HG02759 (cell line): ENCODE data around the gene DGKI.

Experiments
- ATAC-seq: cut with Tn5 transposase; IDR thresholded peaks from one replicate; pipeline ENCODE4 v1.9.1; 2021; ENCODE audit warnings: mild to moderate bottlenecking, moderate library complexity; ENCODE audit not compliant: unreplicated experiment

DGKI gene

GRCh38 chr7:137791930-137792329 lies 54.8 kb downstream of the DGKI start:
- no peak for ATAC-seq

- ATAC-seq = no peak
Observed at GRCh38 chr7:137790828-137791227, 55.9 kb downstream of the DGKI start.

- ATAC-seq = no peak
Observed at GRCh38 chr7:137789215-137789882, 57.4 kb downstream of the DGKI start.

- ATAC-seq = no peak
Observed at GRCh38 chr7:137787301-137787976, 59.3 kb downstream of the DGKI start.

- ATAC-seq = no peak
Observed at GRCh38 chr7:137778511-137778910, 68.3 kb downstream of the DGKI start.

DNA sequence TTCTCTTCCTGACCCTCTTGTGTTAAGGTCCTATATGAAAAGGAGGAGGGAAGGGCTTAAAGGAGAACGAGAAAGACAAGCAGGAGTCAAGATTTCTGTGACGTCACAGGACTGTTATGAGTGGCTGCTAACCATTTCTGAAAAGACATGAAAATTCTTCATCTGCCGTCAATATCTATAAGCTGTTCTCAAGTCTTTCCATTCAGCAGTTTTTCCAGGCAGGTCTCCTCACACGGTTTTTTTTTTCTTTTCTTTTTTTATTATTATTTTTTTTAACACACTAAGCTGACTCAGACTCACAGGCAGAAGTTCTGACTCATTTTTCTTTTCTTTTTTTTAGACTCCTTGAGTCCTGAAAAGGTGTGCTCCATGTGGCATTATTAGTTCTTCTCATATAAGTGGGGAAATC lies 72.0 kb downstream of the DGKI start:
- no peak for ATAC-seq

DNA sequence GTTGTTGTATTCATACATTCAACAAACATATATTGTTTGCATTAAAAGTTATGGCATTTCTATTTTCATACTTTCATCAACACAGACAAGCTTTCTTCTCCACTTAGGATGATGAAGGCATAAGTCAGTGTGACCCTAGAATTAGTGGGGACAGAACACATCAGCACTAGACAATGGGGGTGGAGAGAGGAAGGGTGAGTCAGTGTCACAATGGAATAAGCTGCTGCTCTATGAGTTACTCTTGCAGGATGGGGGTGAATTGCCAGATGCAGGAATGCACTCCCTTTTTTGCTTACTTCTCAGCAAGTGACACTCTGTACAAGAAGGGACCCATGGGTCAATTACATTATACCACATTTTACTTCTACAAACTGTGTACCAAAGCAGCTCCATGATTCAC lies 74.0 kb downstream of the DGKI start:
- no peak for ATAC-seq

- ATAC-seq = no peak
Observed at GRCh38 chr7:137772316-137772715, 74.5 kb downstream of the DGKI start.

GRCh38 chr7:137771679-137772078 lies 75.1 kb downstream of the DGKI start:
- ATAC-seq = no peak

- ATAC-seq = no peak
Observed at GRCh38 chr7:137771273-137771672, 75.5 kb downstream of the DGKI start.

- ATAC-seq = no peak
Observed at GRCh38 chr7:137768366-137768765, 78.4 kb downstream of the DGKI start.

DNA sequence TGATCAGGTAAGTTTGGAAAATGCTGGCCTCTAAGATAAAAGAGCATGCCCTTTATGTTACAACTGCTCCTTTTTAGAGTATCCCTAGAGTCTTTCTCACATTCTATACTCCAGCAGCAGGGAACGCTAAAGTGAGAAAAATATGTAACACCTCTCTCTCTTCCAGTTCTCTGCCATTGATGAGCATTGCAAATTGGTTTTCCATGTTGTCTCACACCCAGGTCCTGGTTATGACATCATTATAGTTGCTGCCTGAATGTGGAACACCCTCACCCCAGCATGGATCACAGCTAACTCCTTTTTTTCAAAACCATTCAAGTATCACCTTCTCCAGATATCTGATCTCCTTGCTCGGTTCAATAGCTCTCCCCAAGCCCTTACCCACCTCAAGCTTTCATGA lies 84.4 kb downstream of the DGKI start:
- no peak for ATAC-seq

DNA sequence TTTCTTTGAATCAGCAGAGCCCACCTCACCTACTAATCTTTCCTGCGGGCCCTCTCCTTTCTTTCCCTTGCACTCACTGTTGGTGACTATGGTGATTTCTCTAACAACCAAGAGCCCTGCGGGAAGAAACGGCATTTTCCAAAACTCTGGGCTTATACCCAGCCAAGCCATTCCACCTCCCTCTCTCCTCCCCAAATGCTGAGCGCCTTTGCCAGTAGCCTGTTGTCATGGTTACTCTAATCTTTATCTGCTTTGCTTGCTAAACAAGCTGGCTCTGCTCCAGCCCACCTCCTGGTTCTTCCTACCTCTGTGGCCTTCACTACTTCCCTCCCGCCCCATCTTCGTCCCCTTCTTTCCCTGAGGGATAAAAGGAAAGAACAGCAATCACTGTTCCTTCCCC lies 86.7 kb downstream of the DGKI start:
- ATAC-seq = no peak

DNA sequence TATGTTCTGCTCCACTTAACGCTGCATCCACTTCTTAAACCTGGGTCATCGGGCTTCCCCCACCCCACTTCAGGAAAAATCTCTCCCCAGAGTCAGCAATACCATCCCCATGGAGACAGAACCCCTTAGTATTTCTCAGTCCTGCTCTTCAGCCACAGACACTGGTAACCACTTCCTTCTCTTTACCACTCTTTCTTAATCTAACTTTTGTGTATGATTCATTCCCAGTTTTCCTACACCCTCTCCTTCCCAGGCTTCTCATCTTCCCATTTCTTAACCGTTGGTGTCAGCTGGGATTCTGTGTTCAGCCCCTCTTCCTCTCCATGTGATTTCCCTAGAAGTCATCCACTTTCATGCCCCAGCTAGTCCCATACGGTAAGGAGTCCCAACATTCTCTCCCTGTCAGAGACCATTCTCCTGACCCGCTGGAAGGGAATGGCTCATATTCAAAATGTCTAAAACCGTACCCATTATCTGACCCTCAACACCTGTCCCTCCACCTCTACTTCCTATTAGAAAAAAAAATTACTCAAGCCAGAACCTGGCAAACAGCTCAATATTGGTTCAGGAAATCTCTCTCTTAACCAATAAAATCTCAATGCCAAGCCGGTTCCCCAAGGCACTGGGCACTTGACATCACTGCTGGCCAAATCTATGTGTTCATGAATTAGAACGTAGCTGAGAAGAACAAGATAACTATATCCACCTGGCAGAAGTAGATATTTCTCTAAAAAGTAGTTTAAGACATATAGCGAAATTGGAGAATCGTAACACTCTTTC lies 89.4 kb downstream of the DGKI start:
- no peak for ATAC-seq

DNA sequence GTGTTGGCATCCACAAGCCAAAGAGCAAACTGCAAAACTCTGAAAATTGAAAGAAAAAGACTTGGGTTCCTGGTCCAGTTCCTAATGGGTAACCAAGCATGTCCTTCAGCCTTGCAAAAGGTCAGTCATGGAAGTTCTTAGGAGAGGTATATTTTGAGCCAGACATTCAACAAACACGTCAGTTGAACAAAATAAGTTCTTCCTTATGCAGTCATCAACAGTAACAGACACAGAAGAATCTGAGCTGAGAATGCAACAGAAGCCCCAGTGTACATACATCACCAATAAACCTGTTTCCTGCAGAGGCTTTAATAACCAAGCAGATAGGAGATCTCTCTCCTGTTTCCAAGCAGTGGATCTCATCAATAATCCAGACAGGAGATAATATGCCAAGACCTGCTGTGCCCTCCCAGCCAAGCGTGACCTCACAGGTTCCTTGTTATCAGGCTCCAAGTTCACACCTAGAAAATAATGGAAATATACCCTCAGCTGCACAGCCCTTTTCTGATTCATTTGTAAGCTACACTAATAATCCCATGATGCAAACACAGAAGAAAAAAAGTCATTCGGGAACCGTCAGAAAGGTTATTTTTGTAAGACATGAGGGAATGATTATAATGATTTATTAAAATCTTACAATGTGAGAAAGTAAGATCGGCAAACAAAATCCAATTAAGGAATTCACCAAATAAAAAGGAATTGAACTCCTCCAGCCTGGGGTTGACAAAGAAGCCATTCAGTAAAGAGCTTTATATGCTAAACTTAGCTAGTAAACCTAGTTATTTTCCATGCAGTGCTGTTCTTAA lies 90.7 kb downstream of the DGKI start:
- no peak for ATAC-seq

DNA sequence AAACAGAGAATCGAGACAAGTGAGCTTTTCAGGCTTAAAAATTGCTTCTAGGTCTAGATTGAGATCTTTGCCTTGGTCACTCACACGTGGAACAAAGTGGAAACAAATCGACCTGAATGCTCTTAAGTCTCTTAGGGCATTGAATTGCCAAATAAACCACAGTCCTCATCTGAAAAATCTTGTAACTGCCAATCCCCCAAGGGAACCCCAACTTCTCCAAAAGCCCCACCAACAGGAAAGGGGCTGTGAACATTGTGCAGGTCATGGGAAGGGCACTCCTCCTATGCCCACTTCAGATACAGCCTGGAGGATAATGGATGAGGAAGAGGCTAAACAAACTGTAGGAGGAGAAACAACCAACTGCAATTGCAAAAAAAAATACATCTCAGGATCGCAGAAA lies 91.3 kb downstream of the DGKI start:
- ATAC-seq = no peak

GRCh38 chr7:137753948-137754851 lies 92.6 kb downstream of the DGKI start:
- no peak for ATAC-seq

GRCh38 chr7:137753575-137753947 lies 93.2 kb downstream of the DGKI start:
- ATAC-seq = no peak

DNA sequence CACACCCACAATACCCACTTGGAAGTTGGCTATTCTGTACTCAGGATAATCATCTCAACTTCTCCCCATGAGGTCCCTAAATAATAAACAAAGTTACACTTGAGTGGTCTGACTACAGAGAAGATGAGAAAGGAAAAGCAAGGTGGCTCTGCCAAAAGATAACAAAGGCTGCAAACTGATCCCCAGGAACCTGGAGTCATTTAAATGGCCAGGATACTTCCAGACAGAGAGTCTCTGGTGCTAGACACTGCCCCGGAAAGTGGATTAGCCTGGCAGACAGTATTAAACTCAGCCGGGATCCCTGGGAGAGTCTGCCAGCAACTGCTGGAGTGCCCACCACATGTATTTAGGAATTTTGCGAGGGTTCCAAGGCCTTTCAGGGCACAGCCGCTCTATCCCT lies 93.7 kb downstream of the DGKI start:
- no peak for ATAC-seq

GRCh38 chr7:137751361-137752009 lies 95.3 kb downstream of the DGKI start:
- no peak for ATAC-seq
